Ascending aorta (tissue), 2 donors: ENCODE data around the gene CELF2. TPM values are rescaled to one million over a fixed set of nuclear protein-coding genes. Genes with fewer than 3 reads are reported as not detected.

Source experiments
- DNase-seq, 2 donors: peaks; one replicate each; pipeline ENCODE4 v3.0.0-alpha.2; 2019; ENCODE audit warnings: low spot score in 2 of 2
- H3K27ac ChIP-seq, 2 donors: fragments of 200-600 bp; sonication (generic); one replicate each; pipeline ENCODE4 v1.5.1; 2016 to 2017; ENCODE audit warnings: mild to moderate bottlenecking in 1 of 2
- H3K27me3 ChIP-seq: fragments of 200-600 bp; sonication (generic); one replicate; pipeline ENCODE4 v1.5.1; 2017
- H3K36me3 ChIP-seq, 2 donors: fragments of 200-600 bp; sonication (generic); one replicate each; pipeline ENCODE4 v1.5.1; 2016
- H3K4me1 ChIP-seq, 2 donors: fragments of 200-600 bp; sonication (generic); one replicate each; pipeline ENCODE4 v1.5.1; 2016 to 2017; ENCODE audit warnings: mild to moderate bottlenecking in 1 of 2
- H3K4me3 ChIP-seq, 2 donors: fragments of 200-600 bp; sonication (generic); one replicate each; pipeline ENCODE4 v1.5.1; 2016 to 2017; ENCODE audit warnings: mild to moderate bottlenecking in 1 of 2
- H3K9me3 ChIP-seq, 2 donors: fragments of 200-600 bp; sonication (generic); one replicate each; pipeline ENCODE4 v1.5.1; 2016
- CTCF ChIP-seq, 3 experiments: fragments of 200-600 bp in 2 of 3; fragments of 450-650 bp in 1 of 3; sonication (generic) in 2 of 3; IDR thresholded peaks; one replicate each; pipeline ENCODE4 v1.5.1; 2016 to 2019; ENCODE audit warnings: antibody characterized with exemption in 3 of 3, mild to moderate bottlenecking in 1 of 3, moderate library complexity in 1 of 3
- intact Hi-C: fragments of 100-400 bp; cut with DNase I; formaldehyde crosslinking; loops from one replicate; pipeline ENCODE4 v1.15.1; 2023
- total RNA-seq: library from RNA; depleted of rRNA; stranded (reverse); fragments of >200 nt; gene quantifications from one replicate; pipeline ENCODE4 v1.1.0, GENCODE V29; 2016

The CELF2 gene
- total RNA-seq, 1 donor from 2014 or later: 26.6 TPM

DNA sequence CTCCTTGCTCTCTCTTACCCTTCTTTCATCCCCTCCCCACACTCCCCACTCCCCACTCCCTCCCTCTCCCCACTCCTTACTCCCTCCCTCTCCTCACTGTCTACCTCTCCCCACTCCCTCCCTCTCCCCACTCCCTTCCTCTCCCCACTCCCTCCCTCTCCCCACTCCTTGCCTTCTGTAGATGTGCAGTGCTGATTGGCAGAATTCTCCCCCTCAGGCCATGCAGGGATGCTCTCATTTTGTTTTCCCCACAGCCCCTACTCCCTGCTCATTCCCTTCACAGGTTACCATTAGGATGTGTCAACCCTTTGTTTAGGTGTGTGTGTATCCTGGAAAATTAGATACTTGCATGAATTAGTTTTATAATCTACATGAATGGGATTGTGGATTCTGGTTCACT is 90.3 kb downstream of the CELF2 start:
- Histone ChIP-seq H3K27ac (no peak overlapping the region), H3K4me3 (no peak overlapping the region), H3K27me3 (no peaks in the 10 kb centered on the region), H3K9me3 (peaks cover 0 to 10% of the 10 kb centered on the region in 2 donors), H3K4me1 (no peaks in the 10 kb centered on the region), H3K36me3 (no peaks in the 10 kb centered on the region)
- intact Hi-C loops: no loop called here
- no peak for DNase-seq
- TF ChIP-seq CTCF (IDR thresholded peaks at IDR 0.05): no peak

DNA sequence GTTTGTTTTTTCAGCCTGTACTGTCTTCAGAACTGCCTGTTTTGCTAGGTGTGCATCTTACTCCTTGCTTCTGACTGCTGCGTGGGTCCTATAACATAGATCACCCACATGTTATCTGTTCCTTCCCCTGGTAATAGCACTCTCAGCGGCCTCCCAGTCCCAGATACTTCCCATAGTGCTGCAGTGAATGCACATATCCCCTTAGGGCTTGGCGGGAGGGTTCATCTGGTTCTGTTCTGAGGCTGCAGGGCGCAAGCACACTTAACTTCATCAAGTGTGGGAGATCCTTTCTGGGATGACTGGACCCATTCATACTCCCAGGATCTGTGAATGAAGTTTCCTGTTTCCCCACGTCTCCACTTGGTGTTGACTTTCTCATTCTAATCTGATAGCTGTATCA is 90.7 kb downstream of the CELF2 start:
- no peak for DNase-seq
- H3K36me3 ChIP-seq: no peaks in the 10 kb centered on the region

DNA sequence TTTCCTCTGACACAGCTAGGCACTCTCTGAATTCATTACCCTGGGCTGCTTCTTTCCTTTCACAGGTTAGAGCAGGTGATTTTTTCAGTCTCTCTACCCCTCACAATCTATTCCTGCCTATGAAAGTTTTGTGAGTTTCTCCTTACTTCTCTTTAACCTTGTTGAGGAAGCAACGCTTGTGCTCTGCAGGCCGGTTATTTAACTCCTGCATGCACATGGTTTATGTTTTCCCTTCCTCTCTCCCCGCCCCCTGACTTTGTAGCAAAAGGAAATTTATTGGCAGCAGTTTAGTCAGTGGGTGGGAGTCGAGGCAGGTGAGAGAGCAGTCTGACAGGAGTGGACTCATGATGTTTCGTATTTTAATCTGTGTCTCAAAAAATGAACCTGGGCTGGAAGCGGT is 91.9 kb downstream of the CELF2 start:
- TF ChIP-seq CTCF (IDR thresholded peaks at IDR 0.05): no peak
- intact Hi-C loops: no loop called here
- Histone ChIP-seq H3K4me3 (no peak overlapping the region), H3K27ac (no peak overlapping the region), H3K4me1 (no peaks in the 10 kb centered on the region), H3K27me3 (no peaks in the 10 kb centered on the region), H3K36me3 (no peaks in the 10 kb centered on the region), H3K9me3 (peaks cover 0 to 10% of the 10 kb centered on the region in 2 donors)
- no peak for DNase-seq

More for the DNA sequence above, 90.7 kb downstream of the CELF2 start:
- Histone ChIP-seq H3K4me3 (no peak overlapping the region), H3K9me3 (peaks cover 0 to 10% of the 10 kb centered on the region in 2 donors), H3K27ac (no peak overlapping the region), H3K27me3 (no peaks in the 10 kb centered on the region), H3K4me1 (no peaks in the 10 kb centered on the region)
- intact Hi-C loops: no loop called here
- TF ChIP-seq CTCF (IDR thresholded peaks at IDR 0.05): no peak

DNA sequence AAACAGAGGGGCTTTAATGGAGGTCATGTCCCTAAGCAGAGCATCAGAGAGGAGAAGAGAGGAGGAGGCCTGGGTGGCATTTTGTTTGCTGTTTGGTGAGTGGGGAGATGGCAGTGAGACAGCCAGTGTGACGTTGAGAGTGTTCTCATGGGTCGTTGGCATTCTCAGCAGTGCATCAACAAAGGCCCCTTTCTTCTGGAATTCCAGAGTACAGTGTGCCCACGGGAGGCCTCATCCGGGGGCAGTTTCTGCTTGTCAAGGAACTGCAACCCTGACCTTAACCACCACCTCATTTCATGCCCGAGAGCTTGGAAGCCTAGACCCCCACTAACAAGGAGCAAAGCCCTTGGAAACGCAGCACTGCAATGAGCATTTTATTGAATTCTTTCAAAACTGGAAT is 92.9 kb downstream of the CELF2 start:
- Histone ChIP-seq H3K4me3 (no peak overlapping the region), H3K27ac (no peak overlapping the region), H3K9me3 (peaks cover 0 to 10% of the 10 kb centered on the region in 2 donors), H3K4me1 (no peaks in the 10 kb centered on the region), H3K36me3 (no peaks in the 10 kb centered on the region), H3K27me3 (no peaks in the 10 kb centered on the region)
- intact Hi-C loops: no loop called here
- TF ChIP-seq CTCF (IDR thresholded peaks at IDR 0.05): no peak
- DNase-seq: no peak

GRCh38 chr10:11111490-11111889 is 93.8 kb downstream of the CELF2 start:
- Histone ChIP-seq H3K9me3 (peaks cover 0 to 10% of the 10 kb centered on the region in 2 donors), H3K4me3 (no peak overlapping the region), H3K27me3 (no peaks in the 10 kb centered on the region), H3K36me3 (no peaks in the 10 kb centered on the region), H3K4me1 (no peaks in the 10 kb centered on the region), H3K27ac (no peak overlapping the region)
- intact Hi-C loops: no loop called here
- DNase-seq: no peak
- TF ChIP-seq CTCF (IDR thresholded peaks at IDR 0.05): no peak

DNA sequence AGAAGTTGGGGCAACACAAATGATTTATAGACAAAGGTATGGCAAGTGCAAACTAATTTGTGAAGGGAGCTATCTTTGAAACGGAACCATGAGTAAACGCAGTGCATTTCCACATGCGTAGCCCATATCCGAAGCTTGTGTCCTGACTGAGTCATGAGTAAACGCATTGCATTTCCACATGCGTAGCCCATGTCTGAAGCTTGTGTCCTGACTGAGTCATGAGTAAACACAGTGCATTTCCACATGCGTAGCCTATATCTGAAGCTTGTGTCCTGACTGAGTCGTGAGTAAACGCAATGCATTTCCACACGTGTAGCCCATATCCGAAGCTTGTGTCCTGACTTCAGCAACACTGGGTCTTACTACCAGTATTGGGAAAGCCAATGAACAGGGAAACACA is 95.0 kb downstream of the CELF2 start:
- no peak for DNase-seq
- Histone ChIP-seq H3K27me3 (no peaks in the 10 kb centered on the region), H3K4me1 (no peaks in the 10 kb centered on the region), H3K36me3 (no peaks in the 10 kb centered on the region), H3K27ac (no peak overlapping the region), H3K4me3 (no peak overlapping the region), H3K9me3 (peaks cover 0 to 10% of the 10 kb centered on the region in 2 donors)
- intact Hi-C loops: no loop called here
- TF ChIP-seq CTCF (IDR thresholded peaks at IDR 0.05): no peak
